Endodermal cell (in vitro differentiated cells): ENCODE results near the gene NPM3. TPM values are rescaled to one million over a fixed set of nuclear protein-coding genes. Genes with fewer than 3 reads are reported as not detected.

ENCODE experiments used
- DNase-seq: peaks from one replicate; pipeline ENCODE4 v3.0.0-alpha.2; 2017
- H3K27ac ChIP-seq: 2 replicates; pipeline ENCODE4 v1.5.1; 2013; ENCODE audit warnings: mild to moderate bottlenecking, low read depth, low read length, moderate library complexity
- H3K27me3 ChIP-seq: 2 replicates; pipeline ENCODE4 v1.6.1; 2013; ENCODE audit warnings: mild to moderate bottlenecking, low read length, moderate library complexity; ENCODE audit not compliant: insufficient read depth, control insufficient read depth, poor library complexity, severe bottlenecking
- H3K36me3 ChIP-seq: 2 replicates; pipeline ENCODE4 v1.7.0; 2013; ENCODE audit warnings: mild to moderate bottlenecking, low read length, moderate library complexity; ENCODE audit not compliant: control insufficient read depth, insufficient read depth
- H3K4me1 ChIP-seq: one replicate; pipeline ENCODE4 v1.7.0; 2013; ENCODE audit warnings: low read length; ENCODE audit not compliant: control insufficient read depth, insufficient read depth
- H3K4me3 ChIP-seq: 2 replicates; pipeline ENCODE4 v1.5.1; 2013; ENCODE audit warnings: mild to moderate bottlenecking, low read length, moderate library complexity
- H3K9ac ChIP-seq: 2 replicates; pipeline ENCODE4 v1.6.1; 2013; ENCODE audit warnings: mild to moderate bottlenecking, low read length, moderate library complexity; ENCODE audit not compliant: poor library complexity, severe bottlenecking; ENCODE audit errors: extremely low read depth
- H3K9me3 ChIP-seq: 2 replicates; pipeline ENCODE4 v1.6.1; 2013; ENCODE audit warnings: mild to moderate bottlenecking, low read length, moderate library complexity; ENCODE audit not compliant: control insufficient read depth
- H3K27ac Mint-ChIP-seq: 2 replicates; pipeline ENCODE4 v1.8.0; 2020; ENCODE audit warnings: mixed read lengths
- H3K27me3 Mint-ChIP-seq: 2 replicates; pipeline ENCODE4 v1.8.0; 2021; ENCODE audit warnings: mild to moderate bottlenecking, mixed read lengths; ENCODE audit not compliant: insufficient read depth
- H3K36me3 Mint-ChIP-seq: 2 replicates; pipeline ENCODE4 v1.8.0; 2020; ENCODE audit warnings: low read depth, mixed read lengths
- H3K4me1 Mint-ChIP-seq: 2 replicates; pipeline ENCODE4 v1.8.0; 2020; ENCODE audit warnings: mixed read lengths
- H3K4me3 Mint-ChIP-seq: 2 replicates; pipeline ENCODE4 v1.8.0; 2020; ENCODE audit warnings: mild to moderate bottlenecking, moderate library complexity, mixed read lengths
- H3K9me3 Mint-ChIP-seq: 2 replicates; pipeline ENCODE4 v1.8.0; 2020; ENCODE audit warnings: mild to moderate bottlenecking, mixed read lengths
- WGBS, 2 experiments: methylation state at CpG; one replicate each; pipeline versions ENCODE4 v1.1.5 to v1.1.7; 2013; ENCODE audit warnings: missing lambda C conversion rate in 2 of 2, mixed read lengths in 1 of 2; ENCODE audit not compliant: insufficient coverage in 1 of 2, insufficient read length in 1 of 2; 5-methylcytosine and 5-hydroxymethylcytosine counted together
- total RNA-seq, 2 donors: library from RNA; stranded (reverse); fragmentation: NEBNext Ultra II Directional in 1 of 2; extraction: Animal tissue kit (Norgen Biotek cat#: 25700) in 1 of 2; gene quantifications; 2 replicates in 1 of 2; 3 replicates in 1 of 2; pipeline ENCODE4 v1.2.1, GENCODE V29; 2021
- TF ChIP-seq, protein P1 (sequence below): fragments of 200-600 bp; sonication (generic); conservative IDR thresholded peaks from 2 replicates; pipeline ENCODE4 v1.5.0; 2021; ENCODE audit warnings: antibody characterized with exemption, mild to moderate bottlenecking

NPM3 gene
- total RNA-seq, 2 donors from 2014 or later = 82.2 to 133 TPM

DNA sequence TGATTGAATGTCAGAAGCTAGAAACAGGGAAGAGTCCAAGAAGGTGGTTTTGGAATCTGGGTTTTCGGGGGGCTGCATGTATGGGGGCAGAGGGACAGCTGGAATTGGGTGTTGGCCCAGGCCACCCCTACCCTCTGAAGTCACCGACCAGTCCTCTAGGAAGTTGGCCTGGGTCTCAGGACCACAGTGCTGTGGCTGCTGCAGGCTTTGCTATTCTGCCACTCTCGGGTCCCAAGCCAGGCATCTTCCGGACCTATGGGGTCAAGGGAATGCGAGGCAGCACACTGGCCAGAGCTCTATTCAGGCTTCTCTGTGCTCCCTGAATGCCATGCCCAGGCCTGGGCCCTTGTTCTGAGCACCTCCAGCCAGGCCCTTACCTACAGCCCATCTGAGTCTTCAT, 20.5 kb downstream of the NPM3 start:
- peaks cover 5% of the 10 kb centered on the region for H3K36me3 ChIP-seq
- Mint-ChIP-seq H3K9me3 (no peaks in the 10 kb centered on the region), H3K4me3 (no peak overlapping the region), H3K36me3 (no peaks in the 10 kb centered on the region), H3K27ac (no peak overlapping the region), H3K27me3 (peaks cover 3% of the 10 kb centered on the region), H3K4me1 (peaks cover 25% of the 10 kb centered on the region)
- H3K4me3 ChIP-seq = no peak overlapping the region
- H3K9me3 ChIP-seq = no peaks in the 10 kb centered on the region
- DNase-seq = no peak
- no peak overlapping the region for H3K27ac ChIP-seq
- 89 to 91% methylated on average over 3 to 5 of the region's 5 CpGs for WGBS, 2 experiments
- H3K27me3 ChIP-seq = no peaks in the 10 kb centered on the region
- peaks cover 22% of the 10 kb centered on the region for H3K4me1 ChIP-seq
- TF ChIP-seq, protein P1, sequence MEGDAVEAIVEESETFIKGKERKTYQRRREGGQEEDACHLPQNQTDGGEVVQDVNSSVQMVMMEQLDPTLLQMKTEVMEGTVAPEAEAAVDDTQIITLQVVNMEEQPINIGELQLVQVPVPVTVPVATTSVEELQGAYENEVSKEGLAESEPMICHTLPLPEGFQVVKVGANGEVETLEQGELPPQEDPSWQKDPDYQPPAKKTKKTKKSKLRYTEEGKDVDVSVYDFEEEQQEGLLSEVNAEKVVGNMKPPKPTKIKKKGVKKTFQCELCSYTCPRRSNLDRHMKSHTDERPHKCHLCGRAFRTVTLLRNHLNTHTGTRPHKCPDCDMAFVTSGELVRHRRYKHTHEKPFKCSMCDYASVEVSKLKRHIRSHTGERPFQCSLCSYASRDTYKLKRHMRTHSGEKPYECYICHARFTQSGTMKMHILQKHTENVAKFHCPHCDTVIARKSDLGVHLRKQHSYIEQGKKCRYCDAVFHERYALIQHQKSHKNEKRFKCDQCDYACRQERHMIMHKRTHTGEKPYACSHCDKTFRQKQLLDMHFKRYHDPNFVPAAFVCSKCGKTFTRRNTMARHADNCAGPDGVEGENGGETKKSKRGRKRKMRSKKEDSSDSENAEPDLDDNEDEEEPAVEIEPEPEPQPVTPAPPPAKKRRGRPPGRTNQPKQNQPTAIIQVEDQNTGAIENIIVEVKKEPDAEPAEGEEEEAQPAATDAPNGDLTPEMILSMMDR = no peak
- H3K9ac ChIP-seq = no peak overlapping the region

DNA sequence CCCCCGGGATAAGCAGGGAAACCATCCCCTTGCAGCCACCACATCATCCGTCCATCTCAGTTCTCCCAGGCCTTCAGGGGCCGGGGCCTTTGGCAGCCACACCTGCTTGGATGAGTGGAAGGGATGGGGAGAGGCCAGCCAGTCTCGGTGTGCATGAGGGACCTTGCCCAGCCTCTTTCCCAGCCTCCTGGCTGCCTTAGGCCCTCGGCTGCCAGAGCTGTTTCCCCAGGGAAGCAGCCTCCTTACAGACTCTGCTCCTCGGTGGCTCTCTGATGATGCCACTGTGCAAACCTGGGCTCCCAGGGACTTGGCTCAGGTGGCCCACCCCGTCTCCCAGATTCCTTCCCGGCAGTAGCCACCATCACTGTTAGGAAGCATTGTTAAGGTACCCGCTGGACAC, 22.0 kb downstream of the NPM3 start:
- H3K27me3 ChIP-seq = no peaks in the 10 kb centered on the region
- Mint-ChIP-seq H3K4me1 (peaks cover 25% of the 10 kb centered on the region), H3K4me3 (no peak overlapping the region), H3K9me3 (no peaks in the 10 kb centered on the region), H3K36me3 (no peaks in the 10 kb centered on the region), H3K27me3 (peaks cover 3% of the 10 kb centered on the region), H3K27ac (no peak overlapping the region)
- no peak overlapping the region for H3K27ac ChIP-seq
- TF ChIP-seq, protein P1 = no peak
- no peak overlapping the region for H3K9ac ChIP-seq
- no peaks in the 10 kb centered on the region for H3K9me3 ChIP-seq
- WGBS, 2 experiments = 97% methylated on average over 5 to 8 of the region's 9 CpGs
- H3K4me1 ChIP-seq = peaks cover 24% of the 10 kb centered on the region
- no peak for DNase-seq
- peaks cover 5% of the 10 kb centered on the region for H3K36me3 ChIP-seq
- H3K4me3 ChIP-seq = no peak overlapping the region

DNA sequence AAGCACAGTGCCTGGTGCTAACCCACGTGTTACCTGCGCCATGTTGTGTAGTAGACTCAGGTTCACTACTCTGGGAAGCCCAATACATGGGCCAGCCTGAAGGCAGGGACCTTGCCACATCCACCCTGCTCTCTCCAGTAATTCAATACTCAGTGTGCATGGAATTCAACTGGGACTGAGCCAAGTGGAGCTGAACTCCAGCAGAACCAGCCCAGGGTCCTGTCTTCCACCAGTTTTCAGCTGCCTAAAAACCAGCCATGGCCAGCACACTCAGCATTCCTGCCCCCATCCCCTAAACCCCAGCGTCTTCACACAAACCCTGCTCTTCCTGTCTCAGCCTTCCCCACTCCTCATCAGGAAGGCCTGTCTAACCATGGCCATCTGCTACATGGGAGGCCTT, 22.7 kb downstream of the NPM3 start:
- Histone ChIP-seq H3K4me3 (no peak overlapping the region), H3K4me1 (peaks cover 24% of the 10 kb centered on the region), H3K9me3 (no peaks in the 10 kb centered on the region), H3K36me3 (peaks cover 5% of the 10 kb centered on the region), H3K27me3 (no peaks in the 10 kb centered on the region), H3K27ac (no peak overlapping the region), H3K9ac (no peak overlapping the region)
- WGBS, 2 experiments = 92 to 96% methylated on average over 3 of the region's 3 CpGs
- TF ChIP-seq, protein P1 = no peak
- no peak overlapping the region for H3K4me3 Mint-ChIP-seq
- peaks cover 25% of the 10 kb centered on the region for H3K4me1 Mint-ChIP-seq
- H3K27me3 Mint-ChIP-seq = peaks cover 3% of the 10 kb centered on the region
- no peak overlapping the region for H3K27ac Mint-ChIP-seq
- no peaks in the 10 kb centered on the region for H3K9me3 Mint-ChIP-seq
- no peak for DNase-seq
- H3K36me3 Mint-ChIP-seq = no peaks in the 10 kb centered on the region
